SKM-1 treated with dmso at 0.1 percent for 144 hours (cell line): ENCODE measurements around the gene PLB1.

Source experiments
- DNase-seq: peaks from one replicate; lab custom pipeline; 2025; ENCODE audit not compliant: unreplicated experiment; lab: John Stamatoyannopoulos, UW

Gene PLB1

DNA sequence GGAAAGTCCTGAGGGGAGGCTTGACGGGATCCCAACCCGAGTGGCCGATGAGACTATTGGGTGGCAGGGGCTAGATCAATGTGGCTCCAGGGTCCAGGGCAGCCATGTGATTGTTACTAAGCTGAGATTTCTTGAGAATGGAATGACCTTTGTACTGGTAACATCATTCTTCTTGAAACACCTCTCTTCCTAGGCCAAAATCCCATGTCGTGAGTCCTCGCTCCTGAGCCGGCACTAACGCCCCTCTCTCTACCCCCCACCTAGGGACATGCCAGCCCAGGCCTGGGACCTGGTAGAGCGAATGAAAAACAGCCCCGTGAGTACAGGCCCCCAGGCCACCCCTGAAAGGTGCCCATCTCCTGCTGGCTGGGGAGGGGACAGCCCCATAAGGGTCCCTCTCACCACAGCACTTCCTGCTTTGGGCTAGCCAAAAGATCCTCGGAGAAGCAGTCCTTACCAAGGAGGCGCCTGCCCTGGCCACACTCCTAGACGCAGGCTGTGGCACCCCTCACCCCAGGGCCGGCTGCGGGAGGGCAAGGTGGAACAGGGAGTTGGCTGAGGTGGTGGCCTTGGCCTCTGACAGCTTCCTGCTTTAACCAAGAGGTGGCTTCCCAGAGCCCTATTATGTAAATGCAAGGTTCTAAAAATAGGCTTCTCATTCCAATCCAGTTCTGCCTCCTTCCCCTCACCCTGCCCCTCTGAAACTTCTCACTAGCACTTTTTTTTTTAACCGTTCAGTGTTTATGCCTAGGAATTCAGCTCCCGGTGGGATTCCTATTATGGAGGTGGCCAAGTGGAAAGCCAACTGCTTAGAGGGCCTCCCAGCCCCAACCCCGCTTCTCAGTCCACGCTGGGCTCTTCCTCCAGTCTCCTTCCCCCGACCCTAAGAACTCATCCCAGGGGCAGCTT, 129.2 kb downstream of the PLB1 start:
- DNase-seq: peak; percentile 72

DNA sequence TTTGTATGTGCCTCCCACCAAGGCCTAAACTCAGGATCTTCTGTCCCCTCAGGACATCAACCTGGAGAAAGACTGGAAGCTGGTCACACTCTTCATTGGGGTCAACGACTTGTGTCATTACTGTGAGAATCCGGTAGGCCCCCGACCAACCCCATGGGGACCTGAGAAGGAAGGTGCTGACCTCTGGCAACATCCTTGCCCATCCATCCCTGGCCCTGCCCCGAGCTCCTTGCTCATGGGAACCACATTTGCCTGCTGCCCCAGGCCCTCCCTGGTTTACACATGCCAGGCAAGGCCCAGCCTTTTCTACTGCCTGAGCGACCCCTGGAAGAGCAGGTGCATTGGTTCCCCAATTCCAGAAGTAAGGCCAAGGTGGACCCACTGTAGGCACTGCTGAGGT, 130.5 kb downstream of the PLB1 start:
- no peak for DNase-seq

DNA sequence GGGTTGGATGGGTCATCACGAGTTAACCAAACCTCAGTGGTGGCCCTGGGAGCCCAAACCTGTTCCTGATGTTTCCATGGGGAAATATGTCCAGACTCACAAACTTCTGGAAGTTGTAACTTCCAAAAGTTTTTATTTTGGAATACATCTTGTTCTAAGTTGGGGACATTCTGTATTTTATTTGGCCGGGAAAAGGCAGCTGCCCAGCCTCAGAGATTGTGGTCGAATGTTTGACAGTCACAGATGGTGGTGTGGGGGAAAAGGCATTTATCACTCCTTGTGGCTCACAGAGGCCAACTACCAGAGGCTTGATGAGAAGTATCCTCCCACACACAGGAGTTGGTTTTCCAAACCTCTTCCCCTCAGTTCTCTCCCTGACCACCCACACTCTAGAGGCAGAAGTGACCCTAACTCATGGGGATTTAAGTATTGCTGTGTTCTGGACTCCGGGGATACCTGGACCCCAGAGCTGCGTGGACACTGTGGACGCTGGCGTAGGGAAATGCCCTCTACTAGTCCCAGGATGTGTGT, 131.1 kb downstream of the PLB1 start:
- DNase-seq: no peak

DNA sequence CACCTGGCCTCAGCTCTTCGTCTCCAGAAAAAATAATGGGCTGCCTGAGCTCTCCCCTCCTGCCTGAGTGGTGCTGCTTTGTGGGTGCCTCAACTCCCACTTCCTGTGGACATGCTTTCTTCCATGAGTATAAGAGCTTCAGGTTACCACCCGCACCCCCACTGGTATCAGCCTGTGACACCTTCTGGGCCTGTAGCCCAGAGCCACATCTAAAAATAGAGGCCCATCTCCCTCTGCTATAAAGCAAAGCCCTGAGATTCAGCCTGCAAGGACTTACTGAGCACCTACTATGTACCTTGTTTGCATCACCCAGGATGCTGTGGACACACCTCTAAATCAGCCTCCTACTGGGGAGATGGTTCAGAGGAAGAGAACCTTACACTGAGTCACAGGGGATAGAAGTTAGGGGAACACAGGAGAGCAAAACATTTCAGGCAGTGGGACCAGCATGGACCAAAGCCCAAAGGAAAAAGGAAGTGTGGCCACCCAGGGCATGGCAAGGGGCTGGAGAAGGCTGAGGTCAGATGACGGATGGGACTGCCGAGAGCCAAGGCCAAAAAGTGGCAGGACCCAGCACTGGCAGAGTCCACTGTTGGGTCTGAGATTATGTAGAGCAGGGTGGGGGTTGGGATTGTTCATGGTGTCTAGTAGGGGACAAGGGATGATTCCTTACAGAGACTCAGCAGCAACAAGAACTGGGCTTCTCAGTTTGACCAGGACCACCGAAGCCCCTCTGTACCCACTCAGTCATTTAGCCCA, 132.0 kb downstream of the PLB1 start:
- no peak for DNase-seq

DNA sequence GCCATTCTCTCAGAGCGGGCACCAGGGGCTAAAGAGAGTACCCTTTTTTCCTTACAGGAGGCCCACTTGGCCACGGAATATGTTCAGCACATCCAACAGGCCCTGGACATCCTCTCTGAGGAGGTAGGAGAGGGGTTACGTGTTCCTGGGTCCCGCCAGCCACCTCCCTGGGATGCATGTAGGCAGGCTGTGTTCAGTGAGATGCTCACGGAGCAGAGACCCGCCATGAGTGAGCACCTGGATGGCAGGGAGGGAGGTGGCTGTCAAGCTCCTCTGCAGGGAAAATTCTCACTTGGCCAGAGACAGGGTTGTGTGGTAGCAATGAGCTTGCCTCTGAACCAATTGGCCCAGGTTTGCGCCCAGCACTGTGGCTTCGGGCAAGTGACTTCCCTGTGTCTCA, 132.6 kb downstream of the PLB1 start:
- no peak for DNase-seq

DNA sequence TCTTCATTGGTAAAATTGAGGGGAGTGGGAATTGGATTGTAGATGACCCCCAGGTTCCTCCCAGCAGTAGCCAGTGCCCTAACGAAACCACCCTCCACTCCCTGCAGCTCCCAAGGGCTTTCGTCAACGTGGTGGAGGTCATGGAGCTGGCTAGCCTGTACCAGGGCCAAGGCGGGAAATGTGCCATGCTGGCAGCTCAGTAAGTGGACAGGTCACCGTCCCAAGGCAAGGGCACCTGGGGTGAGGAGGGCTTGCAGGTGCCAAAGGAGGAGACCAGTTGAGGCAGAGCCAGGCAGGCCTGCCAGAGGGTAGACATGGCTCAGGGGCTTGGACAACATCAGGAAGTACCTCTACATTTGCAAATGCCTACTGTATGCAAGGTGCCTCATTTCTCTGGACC, 133.1 kb downstream of the PLB1 start:
- no peak for DNase-seq

DNA sequence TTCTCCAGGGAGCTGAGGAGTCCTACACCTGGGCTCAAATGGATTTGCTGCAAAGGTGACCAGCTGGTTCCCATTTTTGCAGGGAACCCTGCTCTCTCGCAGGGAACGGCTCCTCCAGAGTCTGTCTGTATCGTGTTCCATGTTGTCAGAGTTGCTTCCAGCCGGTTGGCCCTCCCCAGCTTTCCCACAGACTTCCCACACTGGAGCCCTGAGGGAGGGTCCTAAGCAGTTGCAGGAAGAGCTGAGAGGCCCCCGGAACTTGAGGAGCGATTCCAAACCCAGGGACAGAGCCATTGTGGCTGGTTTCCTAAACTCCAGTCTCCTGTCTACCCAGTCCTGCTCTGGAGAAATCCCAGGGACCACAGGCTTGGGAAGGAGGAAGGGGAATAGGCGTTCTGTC, 134.1 kb downstream of the PLB1 start:
- DNase-seq: no peak

DNA sequence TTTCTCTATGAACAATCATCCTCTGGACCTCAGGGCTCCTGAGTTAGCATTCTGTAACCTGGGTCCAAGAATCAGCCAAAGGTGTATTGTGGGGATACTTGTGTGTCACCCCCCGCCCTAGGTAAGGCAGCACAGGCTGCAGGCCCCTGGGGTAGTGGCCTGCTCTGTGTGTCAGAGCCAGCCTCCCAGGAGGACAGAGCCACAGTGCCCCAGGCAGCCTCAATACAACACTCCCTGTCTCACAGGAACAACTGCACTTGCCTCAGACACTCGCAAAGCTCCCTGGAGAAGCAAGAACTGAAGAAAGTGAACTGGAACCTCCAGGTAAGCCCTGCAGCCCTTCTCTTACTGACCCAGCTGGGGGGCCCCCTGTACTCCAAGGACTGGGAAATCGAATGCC, 134.5 kb downstream of the PLB1 start:
- no peak for DNase-seq

DNA sequence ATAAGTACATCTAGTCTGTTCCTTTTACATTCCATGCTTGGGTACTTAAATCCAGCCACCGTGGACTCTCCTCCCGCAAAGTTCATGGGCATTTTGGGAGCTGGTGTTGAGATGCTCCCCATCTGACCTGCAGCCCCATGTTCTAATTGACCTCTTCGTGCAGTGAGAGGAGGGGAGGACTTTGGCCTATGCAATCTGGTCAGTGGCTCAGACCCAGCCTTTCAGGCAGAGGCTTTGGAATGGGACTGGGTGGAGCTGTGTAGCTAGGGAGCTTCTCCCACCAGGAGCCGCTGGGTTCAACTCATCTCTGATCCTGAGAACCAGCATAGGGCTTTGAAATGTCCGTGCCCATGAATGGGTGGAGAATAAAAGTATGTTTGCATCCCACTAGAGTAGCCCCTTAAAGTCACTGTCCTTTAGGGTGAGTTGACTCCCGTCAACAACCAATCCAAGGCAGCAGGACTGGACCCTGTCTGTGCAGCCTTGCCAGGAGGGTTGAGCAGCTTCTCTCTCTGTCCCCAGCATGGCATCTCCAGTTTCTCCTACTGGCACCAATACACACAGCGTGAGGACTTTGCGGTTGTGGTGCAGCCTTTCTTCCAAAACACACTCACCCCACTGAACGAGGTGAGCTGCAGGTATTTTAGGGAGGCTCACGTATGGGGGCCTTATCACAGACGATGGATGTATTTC, 135.8 kb downstream of the PLB1 start:
- DNase-seq: no peak

DNA sequence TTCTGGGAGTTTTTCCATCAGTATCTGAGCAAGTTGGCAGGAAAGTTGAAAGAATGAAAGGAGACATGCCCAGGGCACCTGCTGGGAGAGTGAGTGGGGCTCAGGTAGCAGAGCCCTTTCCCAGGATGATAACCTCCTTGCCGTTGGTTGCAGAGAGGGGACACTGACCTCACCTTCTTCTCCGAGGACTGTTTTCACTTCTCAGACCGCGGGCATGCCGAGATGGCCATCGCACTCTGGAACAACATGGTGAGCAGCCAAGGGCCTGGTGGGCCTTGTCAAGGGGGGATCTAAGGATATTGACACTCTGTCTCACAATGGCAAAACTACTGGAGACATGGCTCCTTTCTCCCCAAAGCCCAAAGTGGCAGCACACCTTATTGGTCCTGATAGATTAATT, 136.9 kb downstream of the PLB1 start:
- no peak for DNase-seq

DNA sequence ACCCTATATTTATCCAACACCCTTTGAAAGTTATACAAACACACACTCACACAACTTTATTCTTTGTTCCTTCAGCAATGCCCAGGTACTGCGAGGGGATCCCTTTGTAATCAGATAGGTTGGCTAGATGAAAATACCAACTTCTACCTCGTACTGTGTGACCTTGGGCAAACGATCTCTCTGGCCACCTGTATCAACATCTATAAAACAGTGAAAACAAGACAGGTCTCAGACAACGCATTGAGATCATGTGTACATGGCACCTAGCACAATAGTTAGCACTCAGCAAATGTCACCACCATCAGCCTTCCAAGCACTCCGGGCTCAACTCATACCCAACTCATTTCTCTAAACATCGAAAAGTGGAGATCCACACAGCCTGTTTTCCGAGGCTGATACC, 137.3 kb downstream of the PLB1 start:
- DNase-seq: no peak

DNA sequence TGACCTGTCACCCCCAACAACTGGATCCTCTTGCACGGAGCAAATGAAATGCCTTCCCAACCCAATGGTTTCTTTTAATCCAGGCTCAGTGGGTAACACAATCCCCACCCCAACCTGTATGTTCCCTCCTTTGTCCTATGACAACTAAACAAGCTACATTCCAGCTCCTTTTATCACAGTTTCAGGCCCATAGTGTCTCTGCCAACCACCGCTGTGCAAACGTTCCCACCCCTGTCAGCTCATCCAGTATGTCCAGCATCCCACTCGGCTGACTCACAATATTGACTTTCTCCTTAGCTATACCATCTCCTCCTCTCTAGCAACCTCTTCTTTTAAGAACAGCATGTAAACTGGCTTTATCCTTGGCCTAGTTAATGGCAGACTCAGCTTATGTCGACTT, 137.9 kb downstream of the PLB1 start:
- no peak for DNase-seq

DNA sequence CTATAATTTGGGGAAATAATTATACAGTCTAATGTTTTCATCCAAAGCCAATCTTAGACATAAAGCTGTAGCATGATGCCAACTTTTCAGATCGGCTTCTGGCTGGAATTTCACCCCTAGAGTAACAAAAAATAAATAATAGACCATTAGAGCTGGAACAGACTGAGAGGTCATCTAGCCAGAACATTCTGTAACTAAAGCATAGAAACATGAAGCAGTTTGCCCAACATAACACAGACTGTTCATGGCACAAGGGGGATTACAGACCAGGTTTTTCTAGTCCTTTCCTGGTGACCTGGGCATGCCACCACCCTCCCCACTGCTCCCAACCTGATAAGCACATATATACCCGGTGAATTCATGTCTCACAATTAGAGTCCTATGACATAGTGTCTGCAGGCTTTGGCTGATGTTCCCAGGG, 139.3 kb downstream of the PLB1 start:
- DNase-seq: no peak

DNA sequence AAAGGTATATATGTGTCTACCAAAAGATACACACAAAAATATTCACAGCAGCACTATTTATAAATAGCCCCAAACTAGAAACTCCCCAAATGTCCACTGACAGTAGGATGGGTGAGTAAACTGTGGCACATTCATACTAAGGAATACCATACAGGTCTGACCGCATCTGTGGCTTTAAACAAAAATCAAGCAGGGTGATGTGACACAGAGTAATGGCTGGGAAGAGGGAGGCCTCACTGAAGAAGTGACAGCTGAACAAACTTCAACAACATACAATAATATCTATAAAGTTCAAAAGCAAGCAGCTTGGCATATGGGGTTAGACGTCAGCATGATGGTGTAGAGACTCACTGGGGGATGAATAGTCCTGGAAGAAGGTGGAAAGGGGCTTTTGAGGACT, 140.6 kb downstream of the PLB1 start:
- DNase-seq: no peak

DNA sequence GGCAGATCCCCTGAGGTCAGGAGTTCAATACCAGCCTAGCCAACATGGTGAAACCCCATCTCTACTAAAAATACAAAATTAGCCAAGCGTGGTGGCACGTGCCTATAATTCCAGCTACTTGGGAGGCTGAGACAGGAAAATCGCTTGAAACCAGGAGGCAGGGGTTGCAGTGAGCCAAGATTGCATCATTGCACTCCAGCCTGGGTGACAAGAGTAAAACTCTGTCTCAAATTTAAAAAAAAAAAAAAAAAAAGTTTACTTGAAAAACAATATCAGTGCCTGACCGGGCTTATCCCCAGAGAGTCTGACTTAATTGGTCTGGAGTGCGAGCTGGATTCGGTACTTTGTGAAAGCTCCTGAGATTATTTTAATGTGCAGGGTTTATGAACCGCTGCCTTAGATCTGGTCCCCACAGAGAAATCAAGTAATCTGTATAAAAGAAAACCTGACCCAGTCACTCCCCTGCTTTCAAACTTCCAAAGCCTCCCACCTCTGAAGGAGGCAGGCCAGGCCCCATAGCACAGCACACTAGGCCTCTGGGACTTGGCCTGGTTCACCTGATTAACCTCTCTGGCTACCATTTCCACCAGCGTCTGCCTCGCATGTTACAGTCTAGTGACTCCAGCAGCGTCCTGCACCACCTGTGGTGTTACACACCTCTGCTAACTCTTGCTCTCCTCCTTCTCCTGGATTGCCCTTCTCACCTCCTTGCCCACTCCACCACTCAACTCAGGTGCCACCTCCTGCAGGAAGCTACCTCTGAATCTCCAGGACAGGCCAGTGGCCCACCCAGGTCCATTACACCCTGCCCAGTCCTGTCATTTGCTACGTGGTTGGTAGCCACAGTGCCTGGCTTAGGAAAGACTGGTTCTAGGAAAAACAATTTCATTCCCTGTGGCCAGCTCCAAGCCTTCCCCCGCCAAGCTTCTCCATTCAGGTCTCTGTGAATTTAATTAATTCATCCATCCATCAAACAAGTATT, 141.5 kb downstream of the PLB1 start:
- DNase-seq: no peak

DNA sequence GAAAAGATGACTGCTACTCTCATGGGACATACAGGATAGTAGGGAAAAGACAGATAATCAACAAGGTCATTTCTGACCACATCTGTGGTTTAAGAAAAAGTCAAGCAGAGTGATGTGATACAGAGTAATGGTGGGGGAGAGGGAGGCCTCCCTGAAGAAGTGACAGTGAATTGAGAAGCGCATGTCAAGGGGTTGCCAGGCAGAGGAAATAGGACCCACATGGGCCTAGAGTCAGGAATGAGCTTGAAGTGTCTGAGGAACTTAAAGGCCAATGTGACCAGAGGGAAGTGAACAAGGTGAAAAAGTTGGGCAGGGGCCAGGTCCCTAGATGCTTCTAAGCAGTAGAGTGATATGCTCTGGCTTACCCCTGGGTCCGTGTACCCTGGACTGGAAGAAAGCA, 142.2 kb downstream of the PLB1 start:
- no peak for DNase-seq

DNA sequence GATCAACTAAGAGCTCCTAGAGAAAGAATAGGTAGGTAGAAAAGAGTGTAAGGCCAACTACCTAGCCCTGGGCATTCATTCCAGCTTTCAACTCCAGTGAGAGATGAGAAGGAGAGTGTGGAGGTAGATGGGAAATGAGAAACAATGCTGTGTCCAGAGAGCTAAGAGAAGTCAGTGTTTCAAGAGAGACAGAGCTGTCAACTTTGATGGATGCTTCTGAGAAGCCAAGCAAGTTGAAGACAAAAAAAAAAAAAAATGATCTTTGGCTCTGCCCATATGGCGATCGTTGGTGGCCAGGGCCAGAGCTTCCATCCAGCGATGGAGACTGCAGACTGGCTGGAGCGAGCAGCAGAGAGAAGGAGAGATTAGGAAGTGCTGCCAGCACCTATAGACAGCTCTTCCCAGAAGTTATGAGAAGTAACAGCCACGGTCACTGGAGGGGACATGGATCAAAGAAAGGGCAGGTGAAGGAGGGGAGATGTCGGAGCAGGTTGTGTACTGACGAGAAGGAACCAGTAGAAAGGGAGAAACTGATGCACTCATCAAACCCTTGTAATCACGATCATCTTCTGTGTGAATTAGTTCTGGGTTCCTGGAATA, 143.3 kb downstream of the PLB1 start:
- DNase-seq: no peak

DNA sequence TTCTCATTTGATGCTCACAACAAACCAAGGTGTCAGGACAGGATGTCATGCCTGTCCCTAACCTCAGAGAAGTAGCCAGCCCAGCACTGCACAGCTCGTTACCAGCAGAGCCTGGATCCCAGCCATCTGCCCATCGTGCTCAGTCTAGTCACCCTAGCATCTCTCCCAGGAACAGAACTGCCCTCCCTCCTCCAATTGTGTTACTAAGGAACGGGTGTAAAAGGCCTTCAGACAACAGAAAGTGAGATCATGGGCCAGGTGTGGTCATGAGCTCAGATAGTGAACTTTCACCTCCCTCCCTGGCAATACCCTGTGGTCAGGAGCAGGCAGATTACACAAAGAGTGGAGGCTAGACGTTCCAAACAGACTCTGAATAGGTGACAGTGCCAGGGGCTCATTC, 144.0 kb downstream of the PLB1 start:
- DNase-seq: no peak

DNA sequence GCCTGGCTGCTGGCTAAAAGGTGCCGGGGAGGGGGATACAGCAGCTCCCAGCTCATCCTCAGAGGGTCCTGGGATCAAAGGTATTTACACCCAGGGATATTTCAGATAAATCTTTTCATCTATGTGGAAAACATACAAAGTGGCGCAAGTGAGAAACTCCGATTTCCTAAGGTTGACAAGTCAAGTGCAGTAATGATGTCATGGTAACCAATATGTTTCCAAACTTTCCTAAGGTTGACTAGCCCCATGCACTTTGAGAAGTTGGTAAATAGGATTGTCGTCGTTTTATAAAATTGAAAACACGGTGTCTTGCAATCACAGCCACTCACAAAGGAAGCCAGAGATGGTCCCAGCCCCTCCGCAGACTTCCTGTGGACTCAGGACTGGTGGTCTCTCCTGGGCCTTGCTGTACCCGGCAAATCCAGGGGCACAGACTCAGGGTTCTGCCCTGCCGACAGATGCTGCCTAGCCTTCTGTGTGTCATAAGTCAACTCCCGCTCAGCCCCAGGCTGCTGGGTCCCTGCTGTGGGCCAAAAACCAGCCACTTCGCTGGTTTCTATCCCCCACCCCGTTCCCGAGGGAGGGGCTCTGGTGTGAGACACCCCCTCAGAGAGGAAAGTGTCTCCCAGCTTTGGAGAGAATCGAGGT, 144.5 kb downstream of the PLB1 start:
- no peak for DNase-seq
